Spleen (tissue), 7 donors: Measurements from ENCODE around the gene LYZL1.

Experiments
- CTCF ChIP-seq, 11 experiments: fragments of 200-600 bp in 7 of 11; fragments of 450-650 bp in 4 of 11; sonication (generic) in 4 of 11; IDR thresholded peaks in 8 of 11; conservative IDR thresholded peaks in 3 of 11; 1 replicate in 7 of 11; 2 replicates in 4 of 11; pipeline versions ENCODE4 v1.4.0 to v1.8.0; 2016 to 2021; ENCODE audit warnings: antibody characterized with exemption in 11 of 11, inconsistent platforms in 4 of 11, mild to moderate bottlenecking in 1 of 11
- POLR2A ChIP-seq, 3 donors: fragments of 450-650 bp; IDR thresholded peaks; one replicate each; pipeline ENCODE4 v1.5.1; 2017; ENCODE audit warnings: antibody characterized with exemption in 3 of 3, mild to moderate bottlenecking in 1 of 3
- POLR2AphosphoS5 ChIP-seq, 3 donors: sonication (generic); formaldehyde crosslinking; IDR thresholded peaks; one replicate each; pipeline ENCODE4 v1.5.1; 2017; ENCODE audit warnings: antibody characterized with exemption in 3 of 3
- donor health status: DM: no; HTN: no; CAD: no; lungs with moderate emphysema.
- donor health status: DM: no; HTN: no; CAD: no.
- donor health status: DM: no; HTN: no; CAD: no.

- TF ChIP-seq POLR2AphosphoS5 (IDR thresholded peaks at IDR 0.05) (no peak), CTCF (IDR thresholded peaks at IDR 0.05 in 8 of 11, conservative IDR thresholded peaks at IDR 0.05 in 3 of 11) (no peak), POLR2A (IDR thresholded peaks at IDR 0.05) (no peak)
Observed at GRCh38 chr10:29268011-29268410, 20.9 kb upstream of the LYZL1 start.
